HG02885 (cell line): ENCODE data around the gene ASXL2.
"Not testable (repeated sequence)": the region's sequence is repeated elsewhere in the genome, so short reads cannot be mapped to it uniquely, and the experiment has no call there.

Source experiments
- ATAC-seq: cut with Tn5 transposase; IDR thresholded peaks from one replicate; pipeline ENCODE4 v1.9.1; 2021; ENCODE audit warnings: mild to moderate bottlenecking; ENCODE audit not compliant: unreplicated experiment, poor library complexity

The ASXL2 gene

DNA sequence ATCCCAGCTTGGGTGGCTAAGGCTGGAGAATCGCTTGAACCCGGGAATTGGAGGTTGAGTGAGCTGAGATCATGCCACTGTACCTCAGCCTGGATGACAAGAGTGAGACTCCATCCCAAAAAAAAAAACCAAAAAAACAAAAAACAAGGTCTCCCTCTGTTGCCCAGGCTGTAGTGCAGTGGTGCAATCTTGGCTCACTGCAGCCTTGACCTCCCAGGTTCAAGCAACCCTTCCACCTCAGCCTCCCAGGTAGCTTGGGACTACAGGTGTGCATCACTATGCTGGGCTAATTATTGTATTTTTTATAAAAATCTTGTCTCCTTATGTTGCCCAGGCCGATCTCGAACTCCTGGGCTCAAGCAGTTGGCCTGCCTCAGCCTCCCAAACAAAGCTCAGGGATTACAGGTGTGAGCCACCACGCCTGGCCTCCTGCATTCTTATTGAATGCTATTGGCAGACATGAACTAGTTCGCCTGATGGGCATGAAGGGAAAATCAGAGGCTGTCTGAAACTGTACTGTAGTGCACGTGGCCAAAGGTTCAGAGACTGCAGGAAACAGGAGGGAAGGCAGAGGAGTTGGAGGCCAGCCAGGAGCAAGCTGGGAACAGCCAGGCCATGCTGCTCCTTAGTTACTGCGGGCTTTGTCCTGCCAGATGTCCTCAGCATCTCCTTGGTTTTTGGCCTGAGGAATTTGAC, 16.0 kb upstream of the ASXL2 start:
- no peak for ATAC-seq

- no peak for ATAC-seq
These were observed 13.4 kb upstream of the ASXL2 start for GRCh38 chr2:25891672-25892071.

GRCh38 chr2:25887624-25888242, 9.4 kb upstream of the ASXL2 start:
- ATAC-seq, result no peak

DNA sequence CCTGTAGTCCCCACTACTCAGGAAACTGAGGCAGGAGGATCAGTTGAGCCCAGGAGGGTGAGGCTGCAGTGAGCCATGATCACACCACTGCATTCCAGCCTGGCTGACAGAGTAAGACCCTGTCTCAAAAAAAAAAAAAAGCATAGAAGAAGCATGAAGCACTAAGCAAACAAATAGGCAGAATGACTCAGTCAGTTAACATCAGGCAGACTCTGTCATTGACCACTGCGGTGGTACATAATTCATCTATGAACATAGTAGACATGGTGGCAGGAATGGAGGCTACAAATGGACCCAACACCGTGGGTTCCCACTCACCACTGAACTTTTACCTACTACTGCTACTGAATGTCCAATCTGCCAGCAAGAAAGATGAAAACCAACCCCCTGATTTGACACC, 7.6 kb upstream of the ASXL2 start:
- no peak for ATAC-seq

- ATAC-seq, result no peak
These were observed 3.5 kb upstream of the ASXL2 start for GRCh38 chr2:25881764-25882163.

DNA sequence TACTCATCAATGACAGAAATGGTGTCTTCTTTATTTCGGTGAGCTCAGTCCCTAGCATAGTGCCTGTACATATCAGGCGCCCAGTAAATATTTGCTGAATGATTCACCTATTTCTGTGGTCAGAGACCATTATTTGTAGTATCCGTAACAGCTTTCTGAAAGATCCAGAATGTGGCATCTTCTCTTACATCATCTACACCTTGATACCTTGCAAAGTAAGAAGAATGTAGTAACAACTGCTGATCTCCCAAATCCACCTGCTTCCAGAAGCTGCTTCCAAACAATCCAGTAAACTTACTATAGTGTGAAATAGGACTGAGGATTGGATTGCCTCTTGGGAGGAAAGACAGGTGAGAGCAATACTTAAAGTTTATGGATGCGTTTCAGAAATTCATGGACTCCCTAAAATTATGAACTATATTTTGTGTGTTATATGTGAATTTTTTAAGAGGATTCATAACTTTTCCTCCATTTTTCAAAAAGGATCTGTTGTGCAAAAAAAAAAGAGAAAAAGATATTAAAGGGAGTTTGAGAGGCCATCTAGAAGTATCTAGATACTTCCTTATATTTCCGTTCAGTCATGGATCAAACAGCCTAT, 945 bp upstream of the ASXL2 start:
- no peak for ATAC-seq

DNA sequence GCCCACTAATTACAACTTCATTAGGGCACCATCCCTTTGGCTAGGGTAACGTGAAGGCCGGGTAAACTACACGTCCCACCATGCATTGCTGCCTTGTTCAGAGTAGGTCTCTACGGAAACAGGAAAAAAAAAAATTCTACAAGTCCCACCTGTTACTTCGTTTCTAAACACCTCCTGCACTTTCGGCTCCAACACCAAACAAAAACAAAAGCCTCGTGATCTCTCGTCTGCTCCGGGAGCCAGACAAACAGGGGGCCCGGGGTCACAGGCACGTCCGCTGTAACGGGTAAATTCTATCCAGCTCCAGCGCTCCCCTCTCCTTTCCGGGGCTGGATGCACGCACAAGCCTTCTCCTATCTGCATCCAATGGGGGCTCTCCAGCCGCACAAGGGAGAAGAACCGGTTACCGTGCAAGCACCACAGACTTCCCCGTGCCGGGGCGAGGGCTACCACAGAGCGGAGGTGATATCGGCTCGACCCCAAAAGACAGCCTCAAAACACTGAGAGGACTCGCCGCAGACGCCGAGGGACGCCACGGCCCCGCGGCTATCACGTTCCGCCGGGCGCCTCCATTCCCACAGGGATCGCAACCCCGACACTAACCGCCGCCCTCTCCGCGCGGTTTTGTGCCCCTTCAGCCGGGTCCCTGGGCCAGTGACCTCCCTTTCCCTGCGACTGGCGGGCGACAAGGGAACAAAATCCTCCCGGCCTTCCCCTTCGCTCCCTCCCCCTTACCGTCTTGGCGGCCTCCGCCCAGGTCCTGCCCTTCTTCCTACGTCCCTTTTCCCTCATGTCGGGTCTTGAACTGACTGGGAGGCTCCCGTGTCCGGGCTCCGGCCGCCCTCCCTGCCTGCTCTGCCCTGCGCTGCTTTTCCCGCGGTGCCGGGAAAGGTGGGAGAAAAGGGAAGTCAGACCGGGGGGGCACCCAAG, 591 bp downstream of the ASXL2 start:
- ATAC-seq, result peak; percentile 47

GRCh38 chr2:25872134-25872533, 6.2 kb downstream of the ASXL2 start:
- ATAC-seq, result no peak

DNA sequence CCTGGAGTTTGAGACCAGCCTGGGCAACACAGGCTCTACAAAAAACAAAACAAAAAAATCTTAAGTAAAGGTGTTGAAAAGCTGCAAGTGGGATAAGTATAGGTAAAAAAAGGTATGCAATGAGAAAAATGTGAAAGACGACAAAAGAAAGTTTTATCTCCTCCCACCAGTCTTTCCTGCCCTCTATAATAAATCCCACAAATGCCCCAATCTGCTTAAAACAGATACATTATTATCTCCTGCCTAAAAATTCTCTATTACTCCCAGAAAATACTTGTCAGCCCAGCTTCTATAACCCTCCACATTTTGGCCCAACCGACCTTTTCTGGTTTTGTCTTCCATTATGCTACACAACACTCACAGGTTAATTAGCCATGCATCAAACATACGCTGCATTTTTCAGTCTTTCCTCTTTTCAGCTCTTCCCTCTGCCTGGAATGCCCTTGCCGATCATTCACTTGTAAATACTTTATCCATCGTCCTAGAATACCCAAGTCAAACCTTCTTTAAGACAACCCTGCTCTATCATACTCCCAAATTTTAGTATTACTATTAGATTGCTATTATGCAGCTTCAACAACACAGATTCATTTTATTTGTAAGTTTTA, 10.8 kb downstream of the ASXL2 start:
- ATAC-seq, result no peak

GRCh38 chr2:25856377-25856776, 21.9 kb downstream of the ASXL2 start:
- no peak for ATAC-seq

DNA sequence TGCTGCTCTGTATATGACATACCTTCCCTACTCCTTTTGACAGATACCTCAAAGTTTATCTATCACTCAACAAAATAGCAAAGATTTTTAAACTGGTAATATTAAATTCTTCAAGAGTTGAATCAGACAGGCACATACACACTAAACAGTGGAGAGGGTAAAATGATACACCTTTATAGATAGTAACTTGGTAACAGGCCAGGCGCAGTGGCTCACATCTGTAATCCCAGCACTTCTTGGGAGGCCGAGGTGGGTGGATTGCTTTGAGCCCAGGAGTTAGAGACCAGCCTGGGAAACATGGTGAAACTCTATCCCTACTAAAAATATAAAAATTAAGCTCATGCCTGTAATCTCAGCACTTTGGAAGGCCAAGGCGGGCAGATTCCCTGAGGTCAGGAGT, 23.2 kb downstream of the ASXL2 start:
- no peak for ATAC-seq

- no peak for ATAC-seq
These were observed 23.7 kb downstream of the ASXL2 start for GRCh38 chr2:25854613-25855012.

DNA sequence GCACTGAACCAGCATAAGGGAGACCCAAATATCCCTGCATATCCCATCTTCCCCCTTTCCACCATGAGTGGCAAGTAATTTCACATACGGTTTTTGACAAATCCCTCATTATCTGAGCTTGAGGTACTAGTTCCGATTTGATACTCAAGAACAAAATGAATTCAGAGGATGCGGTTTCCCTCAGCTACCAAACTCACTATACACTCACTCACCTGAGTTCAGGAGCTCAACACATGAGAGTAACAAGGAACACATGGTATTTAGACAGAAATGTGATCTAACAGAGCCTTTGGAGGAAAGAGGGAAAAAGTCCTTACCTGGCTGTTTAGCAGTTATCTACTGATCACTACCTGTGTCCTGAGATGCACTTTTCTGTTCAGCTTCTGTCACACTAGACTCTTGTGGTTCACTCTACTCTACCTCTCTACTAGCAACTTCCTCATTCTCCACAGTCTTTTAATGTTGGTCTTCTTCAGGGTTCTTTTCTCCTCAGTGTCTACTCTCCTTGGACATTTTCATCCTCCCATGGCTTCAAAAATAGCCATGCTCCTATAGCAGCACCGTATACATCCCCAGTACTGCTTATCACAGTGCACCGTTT, 25.1 kb downstream of the ASXL2 start:
- no peak for ATAC-seq

DNA sequence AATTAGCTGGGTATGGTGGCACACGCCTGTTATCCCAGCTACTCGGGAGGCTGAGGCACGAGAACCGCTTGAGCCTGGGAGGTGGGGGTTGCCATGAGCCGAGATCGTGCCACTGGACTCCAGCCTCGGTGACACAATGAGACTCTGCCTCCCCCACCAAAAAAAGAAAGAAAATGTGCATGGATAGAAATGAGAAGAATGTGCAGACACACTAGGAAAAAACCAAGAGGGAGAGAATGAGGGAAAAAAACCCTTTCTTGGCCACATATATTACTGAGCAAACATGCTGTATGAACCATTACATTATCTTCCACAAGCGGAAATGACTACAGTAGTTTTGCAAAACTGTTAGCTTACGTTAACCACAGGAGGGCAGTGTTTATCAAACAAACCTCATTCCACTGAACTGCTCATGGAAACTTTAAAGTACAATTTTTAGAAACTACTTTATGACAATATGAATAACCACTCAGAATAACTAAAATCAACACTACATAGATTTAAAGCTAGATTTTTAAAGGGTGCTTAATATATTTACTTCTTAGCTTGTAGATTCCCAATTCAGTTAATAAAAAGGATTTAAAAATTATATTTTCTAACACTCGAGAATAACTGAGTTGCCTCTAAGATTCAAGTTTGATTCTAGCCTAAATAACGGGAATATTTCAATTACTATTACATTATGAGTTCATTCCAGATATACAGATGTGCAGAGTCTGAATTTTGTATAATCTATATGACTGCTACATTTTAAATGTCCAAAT, 26.4 kb downstream of the ASXL2 start:
- ATAC-seq, result peak; percentile 83

GRCh38 chr2:25850400-25850799, 27.9 kb downstream of the ASXL2 start:
- ATAC-seq, result not testable (repeated sequence)

GRCh38 chr2:25849350-25849749, 28.9 kb downstream of the ASXL2 start:
- ATAC-seq, result not testable (repeated sequence)

GRCh38 chr2:25845843-25846505, 32.3 kb downstream of the ASXL2 start:
- no peak for ATAC-seq

- ATAC-seq, result no peak
These were observed 34.2 kb downstream of the ASXL2 start for GRCh38 chr2:25844089-25844488.

- no peak for ATAC-seq
These were observed 36.1 kb downstream of the ASXL2 start for GRCh38 chr2:25842155-25842554.
